ENCODE data around the gene GSAP.

DNA sequence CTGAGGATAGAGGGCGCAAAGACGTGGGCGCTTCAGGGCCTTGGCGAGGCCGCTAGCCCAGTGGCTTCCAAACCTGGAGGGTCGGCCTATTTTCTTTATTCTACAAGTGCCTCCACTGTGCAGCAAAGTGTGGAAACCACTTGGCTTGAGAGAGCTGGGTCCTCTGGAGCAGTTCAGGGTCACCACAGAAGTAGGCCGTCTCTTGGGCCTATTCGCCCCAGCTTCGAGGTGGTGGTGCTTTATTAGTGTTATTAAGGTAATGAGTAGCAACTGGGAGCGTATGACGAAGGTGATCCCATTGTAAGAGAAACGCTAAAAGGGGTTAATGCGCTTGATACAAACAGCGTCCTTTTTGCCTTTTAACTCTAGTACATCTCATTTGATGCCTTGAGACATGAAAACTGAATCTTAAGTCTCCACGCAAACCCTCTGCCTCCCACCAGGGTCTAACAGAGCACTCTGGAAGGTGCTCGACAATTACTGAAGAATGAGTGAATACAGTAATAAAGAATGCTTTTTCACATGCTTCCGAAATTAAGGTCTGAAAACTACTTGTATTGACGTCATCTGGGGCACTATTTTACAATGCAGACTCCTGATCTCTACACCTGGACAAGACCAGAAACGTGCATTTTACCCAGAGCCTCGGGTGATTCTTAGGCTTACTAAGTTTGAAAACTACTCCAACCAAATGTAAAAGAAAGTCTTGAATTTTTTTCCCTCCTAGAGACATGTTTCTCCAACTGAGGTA lies 647 bp upstream of the GSAP start:
- no peak for TF ChIP-seq GATA2 (CRISPR knock-in tag; IDR thresholded peaks at IDR 0.05)
- TF ChIP-seq CTCF (IDR thresholded peaks at IDR 0.05): no peak
- TF ChIP-seq EP300 (IDR thresholded peaks at IDR 0.05; ENCODE audit: borderline replicate concordance in 1 of 2, low read depth in 1 of 2, low read length in 1 of 2): no peak
- TF ChIP-seq GABPA (IDR thresholded peaks at IDR 0.05; ENCODE audit: low read depth): no peak
- no peak for TF ChIP-seq JUND (IDR thresholded peaks at IDR 0.05)
- no peak for TF ChIP-seq EZH2phosphoT487 (IDR thresholded peaks at IDR 0.05; ENCODE audit: borderline replicate concordance, low read depth)
- TF ChIP-seq RCOR1 (IDR thresholded peaks at IDR 0.05; ENCODE audit: low read length): no peak
